ENCODE measurements around the gene PRKCE. TPM values are rescaled to one million over a fixed set of nuclear protein-coding genes. Genes with fewer than 3 reads are reported as not detected.

PRKCE gene
- total RNA-seq, 1 experiment from 2014 or later, result 1.3 TPM

GRCh38 chr2:45631319-45631718 is 20.2 kb upstream of the PRKCE start:
- WGBS (ENCODE audit: extremely low coverage, insufficient read length, low lambda C conversion rate), result no CpG with 5 or more reads among the region's 3 CpGs
- Histone ChIP-seq H4K5ac (ENCODE audit: insufficient read length, low read depth, low read length) (no peak overlapping the region), H3K56ac (ENCODE audit: insufficient read length, low read depth, low read length) (no peak overlapping the region), H2AFZ (ENCODE audit: low read length) (no peak overlapping the region), H4K91ac (ENCODE audit: insufficient read length, low read depth, low read length) (no peak overlapping the region), H2AK5ac (ENCODE audit: insufficient read length, low read length) (no peak overlapping the region), H3K27ac (ENCODE audit: insufficient read length, low read depth, low read length) (no peak overlapping the region), H4K8ac (replicated peaks; ENCODE audit: insufficient read length, low read depth, low read length) (no peak overlapping the region), H3K9ac (ENCODE audit: extremely low read depth, insufficient read length, low read length) (no peak overlapping the region), H3K9me3 (ENCODE audit: control insufficient read depth, low read depth, low read length) (no peaks in the 10 kb centered on the region), H3K79me2 (ENCODE audit: insufficient read depth, low read length) (no peaks in the 10 kb centered on the region), H3K23ac (ENCODE audit: insufficient read length, low read depth, low read length) (no peak overlapping the region), H3T11ph (ENCODE audit: low read length) (no peak overlapping the region), H3K27me3 (ENCODE audit: insufficient read depth, low read length) (no peaks in the 10 kb centered on the region), H3K79me1 (ENCODE audit: insufficient read depth, low read depth, low read length, poor library complexity, severe bottlenecking) (no peaks in the 10 kb centered on the region), H3K23me2 (ENCODE audit: insufficient read length, low read depth, low read length, poor library complexity, severe bottlenecking) (no peaks in the 10 kb centered on the region), H2BK15ac (ENCODE audit: low read depth, low read length) (no peak overlapping the region), H2BK12ac (ENCODE audit: insufficient read length, low read depth, low read length) (no peak overlapping the region), H3K18ac (ENCODE audit: insufficient read length, low read depth, low read length) (no peak overlapping the region), H3K4ac (ENCODE audit: low read depth, low read length) (no peak overlapping the region), H4K20me1 (ENCODE audit: control insufficient read depth, insufficient read depth, insufficient read length) (no peaks in the 10 kb centered on the region), H3K4me1 (ENCODE audit: insufficient read depth, low read length) (no peaks in the 10 kb centered on the region; the same call in 1 of the 2 replicates), H2BK20ac (ENCODE audit: low read depth, low read length, poor library complexity, severe bottlenecking) (no peak overlapping the region), H3K14ac (ENCODE audit: insufficient read depth, low read length) (no peak overlapping the region), H2BK120ac (ENCODE audit: low read depth, low read length, poor library complexity, severe bottlenecking) (no peak overlapping the region), H2BK5ac (ENCODE audit: insufficient read length, low read length) (no peak overlapping the region), H3K4me2 (ENCODE audit: insufficient read depth, insufficient read length, low read length) (no peak overlapping the region)
- TF ChIP-seq CTCF (conservative IDR thresholded peaks at IDR 0.05), result no peak
- H3K9me3 Mint-ChIP-seq, result no peaks in the 10 kb centered on the region
- no peak for DNase-seq
- H3K4me1 Mint-ChIP-seq, result peaks cover 16 to 21% of the 10 kb centered on the region in 2 experiments
- H3K36me3 Mint-ChIP-seq (ENCODE audit: insufficient read depth in 1 of 3, low read depth in 3 of 3), result no peaks in the 10 kb centered on the region
- H3K4me3 Mint-ChIP-seq, result no peak overlapping the region
- H3K27ac Mint-ChIP-seq, result peak overlapping the region in 1 of 3 experiments; percentile 17; a peak in 1 of 7 replicates
- H3K27me3 Mint-ChIP-seq (ENCODE audit: low read depth), result no peaks in the 10 kb centered on the region
